NCI-H2171 treated with DMSO at 0.1 percent for 48 hours (cell line): ENCODE measurements around the gene AKAIN1.

ENCODE experiments used
- DNase-seq: peaks from one replicate; lab custom pipeline; 2025; lab: John Stamatoyannopoulos, UW

AKAIN1 gene

GRCh38 chr18:5093902-5094301 is 103.2 kb downstream of the AKAIN1 start:
- DNase-seq = no peak
